CD4-positive, alpha-beta T cell treated with Interferon gamma for 1 hour (primary cell): Measurements from ENCODE around the gene VAMP2.

Experiments used
- DNase-seq: peaks from one replicate; pipeline ENCODE4 v3.0.0-alpha.2; 2020

Gene VAMP2, protein sequence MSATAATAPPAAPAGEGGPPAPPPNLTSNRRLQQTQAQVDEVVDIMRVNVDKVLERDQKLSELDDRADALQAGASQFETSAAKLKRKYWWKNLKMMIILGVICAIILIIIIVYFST

DNA sequence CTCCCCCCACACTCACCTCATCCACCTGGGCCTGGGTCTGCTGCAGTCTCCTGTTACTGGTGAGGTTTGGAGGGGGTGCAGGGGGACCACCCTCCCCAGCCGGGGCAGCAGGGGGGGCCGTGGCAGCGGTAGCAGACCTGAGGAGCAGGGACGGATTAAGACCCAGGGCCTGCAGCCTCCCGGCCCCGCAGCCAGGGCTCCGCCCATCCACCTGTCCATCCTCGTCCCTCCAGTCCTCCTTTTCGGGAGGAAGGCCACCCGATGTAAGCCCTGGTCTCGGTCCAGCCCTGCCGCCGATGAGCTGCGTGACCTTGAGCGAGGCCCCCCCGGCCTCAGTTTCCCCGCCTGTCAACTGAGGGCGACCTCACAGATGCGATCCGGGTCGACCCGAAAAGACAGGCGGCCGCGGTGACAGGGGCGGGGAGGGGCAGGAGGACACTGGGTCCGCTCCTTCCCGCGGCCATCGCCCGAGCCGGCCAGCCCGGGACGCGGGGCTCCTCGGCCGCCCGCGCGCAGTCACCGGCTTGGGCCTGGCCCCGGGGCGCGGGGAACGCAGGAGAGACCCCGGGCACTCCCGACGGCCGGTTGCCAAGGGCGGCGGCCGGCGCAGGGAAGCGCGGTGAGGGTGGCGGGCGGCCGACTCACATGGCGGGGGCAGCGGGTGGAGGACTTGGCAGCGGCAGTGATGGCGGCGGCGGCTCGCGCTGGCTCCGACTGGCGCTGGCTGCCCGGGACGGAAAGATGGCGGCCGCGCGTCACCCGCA lies at the start of gene VAMP2:
Gene VAMP2 (minus strand): TSS at position 716 of the 764 bp plus-strand sequence. CDS start 69 bp downstream, at position 647.
- DNase-seq, result peak; percentile 84

DNA sequence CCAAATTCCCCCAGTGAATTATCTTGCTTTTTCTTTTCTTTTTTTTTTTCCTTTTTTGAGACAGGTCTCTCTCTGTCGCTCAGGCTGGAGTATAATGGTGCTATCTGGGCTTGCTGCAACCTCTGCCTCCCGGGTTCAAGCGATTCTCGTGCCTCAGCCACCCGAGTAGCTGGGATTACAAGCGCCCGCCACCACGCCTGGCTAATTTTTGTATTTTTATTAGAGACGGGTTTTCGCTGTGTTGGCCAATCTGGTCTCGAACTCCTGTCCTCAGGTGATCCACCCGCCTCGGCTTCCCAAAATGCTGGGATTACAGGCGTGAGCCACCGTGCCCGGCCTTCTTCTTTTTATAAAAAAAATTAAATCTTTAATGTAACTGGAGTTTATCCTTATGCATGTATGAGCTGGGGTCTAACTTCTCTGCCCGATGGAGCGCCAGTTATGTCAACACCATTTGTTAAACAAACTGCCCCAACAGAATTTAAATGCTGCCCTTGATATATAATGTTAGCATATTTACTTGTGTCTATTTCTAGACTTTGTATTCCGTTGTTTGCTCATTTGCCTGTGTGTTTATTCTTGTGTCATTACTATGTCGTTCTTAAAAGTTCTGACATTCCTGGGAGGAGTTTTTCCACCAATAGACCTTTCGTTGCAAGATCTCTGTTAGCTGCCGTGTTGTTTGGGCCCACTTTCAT lies 48.2 kb upstream of the VAMP2 start:
- peak; percentile 13 for DNase-seq

DNA sequence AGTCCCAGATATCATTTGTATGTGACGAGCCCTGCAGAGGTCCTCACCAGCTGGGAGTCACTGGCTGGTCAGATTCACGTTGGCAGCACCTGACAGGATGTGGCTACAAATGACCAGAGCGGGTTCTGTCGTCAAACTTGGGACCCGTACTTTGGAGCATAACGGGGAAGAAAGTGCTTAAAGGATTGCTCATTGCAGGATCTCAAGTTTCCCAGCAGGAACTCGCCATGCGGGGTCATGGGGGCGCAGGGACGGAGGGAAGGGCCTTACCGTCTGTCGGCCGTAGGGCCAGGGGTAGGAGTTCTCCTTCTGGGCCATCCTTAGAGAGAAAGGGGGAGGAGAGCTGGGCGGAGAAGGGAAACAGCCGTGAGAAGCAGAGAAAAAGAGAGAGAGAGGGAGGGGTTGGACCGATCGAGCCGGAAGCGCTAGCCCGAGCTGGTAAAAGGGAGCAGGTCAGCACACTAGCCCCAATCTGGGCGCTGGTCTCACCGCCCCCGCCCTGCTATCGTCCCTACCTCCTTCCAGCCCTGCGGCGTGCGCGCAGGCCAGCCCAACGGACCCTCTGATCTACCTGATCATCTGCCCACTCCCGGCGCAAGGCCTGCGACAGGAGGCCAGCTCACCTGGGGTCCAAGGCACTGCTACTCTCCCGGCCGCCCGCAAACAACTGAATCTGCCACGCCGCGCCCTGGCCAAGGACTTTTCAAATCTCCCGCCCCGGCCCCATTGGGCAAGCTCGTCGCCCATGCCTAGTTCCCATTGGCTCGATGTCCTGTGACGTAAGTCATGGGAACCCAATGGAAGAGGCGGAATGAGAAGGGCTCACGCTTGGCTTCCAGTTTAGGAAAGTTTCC lies 47.4 kb upstream of the VAMP2 start, which contains the start of gene AURKB:
Gene AURKB (minus strand): TSS at position 669 of the 854 bp plus-strand sequence. CDS start 351 bp downstream, at position 318.
- DNase-seq, result peak; percentile 94

DNA sequence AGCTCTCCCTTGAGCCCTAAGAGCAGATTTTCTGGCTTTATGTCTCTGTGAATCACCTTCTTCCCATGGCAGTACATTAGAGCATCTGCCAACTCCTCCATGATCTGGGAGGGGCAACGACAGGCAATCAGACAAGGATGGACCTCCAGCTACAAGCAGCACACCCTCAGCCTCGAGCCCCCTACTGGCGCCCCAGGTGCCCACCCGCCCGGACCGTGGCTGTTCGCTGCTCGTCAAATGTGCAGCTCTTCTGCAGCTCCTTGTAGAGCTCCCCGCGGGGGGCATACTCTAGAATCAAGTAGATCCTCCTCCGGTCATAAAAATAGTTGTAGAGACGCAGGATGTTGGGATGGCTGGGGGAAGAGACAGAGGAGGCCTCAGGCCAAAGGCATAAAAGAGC lies 43.8 kb upstream of the VAMP2 start:
- no peak for DNase-seq

DNA sequence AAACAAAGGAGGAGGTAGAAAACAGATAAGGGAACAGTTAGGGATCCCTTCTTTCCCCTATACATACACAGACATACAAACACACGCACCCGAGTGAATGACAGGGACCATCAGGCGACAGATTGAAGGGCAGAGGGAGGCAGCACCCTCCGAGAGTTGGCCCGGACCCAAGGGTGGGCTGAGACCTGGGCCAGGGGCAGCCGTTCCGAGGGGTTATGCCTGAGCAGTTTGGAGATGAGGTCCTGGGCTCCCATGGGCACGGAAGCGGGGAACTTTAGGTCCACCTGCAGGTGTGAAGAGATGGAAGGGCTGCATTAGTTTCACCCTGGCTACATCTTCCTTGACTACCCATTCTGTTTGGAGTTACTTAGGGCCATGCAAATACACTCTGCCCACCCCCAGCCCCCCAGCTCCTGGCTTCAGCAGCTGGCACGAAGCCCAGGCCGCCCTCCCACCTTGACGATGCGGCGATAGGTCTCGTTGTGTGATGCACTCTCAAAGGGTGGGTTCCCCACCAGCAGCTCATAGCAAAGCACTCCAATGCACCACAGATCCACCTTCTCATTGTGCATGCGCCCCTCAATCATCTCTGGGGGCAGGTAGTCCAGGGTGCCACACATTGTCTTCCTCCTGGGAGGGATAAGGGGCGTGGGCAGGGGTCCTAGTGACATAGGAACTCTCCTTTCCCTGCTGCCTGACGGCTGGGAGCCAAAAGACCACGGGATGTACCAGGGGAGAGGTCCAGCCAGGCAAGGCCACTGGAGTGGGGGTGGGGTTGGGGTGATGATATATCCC lies 42.2 kb upstream of the VAMP2 start:
- no peak for DNase-seq

DNA sequence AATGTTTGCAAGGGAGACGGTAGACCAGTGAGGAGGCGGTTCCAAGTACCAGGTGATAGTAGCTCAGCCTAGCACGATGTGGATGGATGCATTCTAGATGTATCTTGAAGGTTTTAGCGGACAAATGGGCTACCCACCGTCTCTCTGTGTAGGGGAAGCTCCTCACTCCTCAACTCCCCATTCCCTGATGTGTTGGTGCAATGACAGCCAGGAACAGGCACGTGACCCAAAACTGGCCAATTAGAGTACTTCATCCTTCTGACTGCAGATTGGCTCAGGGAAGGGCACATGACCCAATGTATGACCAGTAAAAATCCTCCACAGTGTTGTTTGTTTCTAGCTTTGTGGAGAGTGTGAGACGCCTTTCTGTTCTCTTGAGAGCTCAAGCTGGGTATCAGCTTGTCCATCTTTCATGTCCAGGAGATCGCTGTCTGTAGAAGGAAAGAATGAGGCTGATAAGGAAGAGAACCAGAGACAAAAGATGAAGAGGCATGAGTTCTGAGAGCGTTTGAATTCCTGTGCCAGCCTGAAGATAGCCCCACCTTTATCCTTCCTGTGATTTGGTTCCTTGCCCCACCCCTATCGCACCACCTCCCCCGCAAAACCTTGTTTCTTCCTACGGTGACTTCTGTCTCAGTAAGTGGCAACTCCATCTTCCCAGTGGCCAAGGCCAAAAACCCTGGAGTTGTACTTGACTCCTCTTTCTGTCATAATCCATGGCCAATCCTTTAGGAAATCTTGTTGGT lies 29.5 kb upstream of the VAMP2 start:
- peak; percentile 72 for DNase-seq

DNA sequence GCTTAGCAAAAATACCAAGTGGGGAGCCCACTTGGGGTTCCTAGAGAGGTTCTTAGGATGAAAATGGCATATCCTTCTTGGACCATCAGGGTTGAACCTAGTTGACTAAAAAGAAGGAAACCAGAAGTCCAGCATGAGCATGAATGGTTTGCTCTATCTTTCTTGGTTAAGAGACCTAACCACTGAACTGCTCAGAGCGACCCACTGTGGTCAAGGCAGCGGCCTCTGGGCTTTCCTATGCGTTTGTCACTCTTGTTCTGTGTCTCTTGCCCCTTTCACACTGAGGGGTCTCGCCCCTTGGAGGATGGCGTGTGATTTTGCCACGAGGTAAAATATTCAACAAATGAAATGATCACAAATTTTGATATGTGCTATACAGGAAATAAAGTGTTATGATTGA lies 27.8 kb upstream of the VAMP2 start:
- DNase-seq, result no peak

DNA sequence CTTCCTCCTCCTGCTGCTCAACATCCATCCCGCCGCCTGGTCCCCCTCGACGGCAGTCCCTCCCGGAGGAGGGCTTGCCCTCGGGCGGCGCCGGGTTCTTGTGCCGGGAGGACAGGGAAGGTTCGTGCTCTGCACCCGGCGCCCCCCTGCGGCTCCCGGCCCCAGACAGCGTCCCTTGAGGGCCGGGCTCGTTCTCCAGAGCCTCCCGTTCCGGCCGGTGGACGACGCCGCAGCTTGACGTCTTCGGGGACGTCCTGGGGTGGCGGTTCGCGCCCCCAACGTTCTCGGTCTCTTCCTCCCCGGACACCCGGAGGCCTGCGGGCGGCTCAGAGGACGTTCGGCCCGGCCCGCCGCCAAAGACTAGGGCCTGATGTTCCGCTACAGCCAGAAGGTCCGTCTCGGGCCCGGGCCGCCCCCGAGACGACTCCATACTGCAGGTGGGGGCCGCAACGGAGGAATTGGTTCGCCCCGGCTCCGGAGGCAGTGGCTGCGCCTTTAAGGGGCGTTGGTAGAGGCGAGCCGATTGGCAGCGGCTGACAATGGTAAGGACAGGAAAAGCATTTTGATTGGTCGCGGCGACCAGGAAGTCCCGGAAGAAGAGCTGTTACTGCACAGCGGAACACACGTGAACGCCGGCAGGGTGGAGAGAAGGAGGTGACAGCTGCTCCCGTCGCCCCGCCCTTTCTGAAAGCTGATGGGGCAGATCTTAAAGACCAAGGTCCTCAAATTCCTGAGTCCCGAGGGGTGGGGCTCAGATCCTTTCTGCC lies 27.1 kb upstream of the VAMP2 start, which contains the start of gene BORCS6:
Gene BORCS6 (minus strand): TSS at position 470 of the 767 bp plus-strand sequence. CDS start 40 bp downstream, at position 430.
- DNase-seq, result peak; percentile 98

DNA sequence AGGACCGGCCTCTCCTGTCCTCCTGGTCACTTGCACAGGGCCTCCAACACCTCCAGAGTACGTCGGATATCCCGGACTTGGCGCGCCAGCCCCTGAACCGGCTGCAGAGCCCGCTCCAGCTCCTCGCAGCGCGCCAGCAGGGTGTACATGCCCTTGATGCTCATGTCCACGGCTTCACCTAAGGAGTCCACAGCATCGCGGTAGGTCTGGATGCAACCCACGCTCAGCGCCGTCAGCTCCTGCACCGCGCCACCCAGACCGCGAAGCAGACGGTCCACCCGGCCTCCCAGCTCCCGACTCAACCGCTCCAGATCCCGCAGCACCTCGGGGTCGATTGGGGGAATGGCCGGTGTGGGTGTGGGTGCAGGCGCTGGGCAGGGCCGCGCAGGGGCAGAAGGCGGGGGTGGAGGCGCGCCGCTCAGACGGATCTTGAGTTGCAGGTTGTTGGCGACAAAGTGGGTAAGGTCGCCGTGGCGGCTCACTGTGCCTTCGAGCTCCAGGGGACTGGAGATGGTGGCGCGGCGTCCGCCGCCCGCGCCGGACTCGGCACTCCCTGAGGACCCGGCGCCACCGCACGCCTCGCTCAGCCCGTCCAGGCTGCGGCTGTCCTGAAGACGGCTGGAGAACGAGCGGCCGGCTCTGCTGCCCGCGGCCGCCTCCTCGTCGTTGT lies 26.4 kb upstream of the VAMP2 start:
- DNase-seq, result no peak

DNA sequence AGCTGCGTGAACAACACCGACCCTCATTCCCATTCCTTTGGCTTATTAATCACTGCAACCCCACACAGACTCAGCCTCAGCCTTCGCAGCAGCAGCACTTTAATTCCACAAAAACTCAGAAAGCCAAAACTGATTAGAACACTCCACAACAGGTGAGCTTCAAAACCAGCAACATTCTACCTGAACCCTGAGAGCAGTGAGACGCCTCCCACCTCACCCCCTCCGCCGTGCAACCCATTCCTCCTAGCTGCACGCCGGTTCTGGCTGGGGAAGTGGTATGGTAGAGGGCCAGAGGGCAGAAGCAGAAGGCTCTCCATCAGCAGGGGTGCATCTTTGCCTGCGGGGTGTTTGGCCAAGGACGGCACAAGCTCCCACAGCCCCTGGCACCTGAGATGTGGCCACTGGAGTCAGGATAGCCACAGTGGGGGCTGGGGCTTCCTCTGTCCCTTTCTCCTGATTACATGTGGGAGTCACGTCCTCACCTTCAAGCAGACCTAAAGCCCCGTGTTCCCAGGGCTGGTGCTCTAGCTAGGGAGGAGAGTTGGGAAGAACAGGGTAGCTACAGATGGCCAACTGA lies 25.6 kb upstream of the VAMP2 start:
- no peak for DNase-seq

DNA sequence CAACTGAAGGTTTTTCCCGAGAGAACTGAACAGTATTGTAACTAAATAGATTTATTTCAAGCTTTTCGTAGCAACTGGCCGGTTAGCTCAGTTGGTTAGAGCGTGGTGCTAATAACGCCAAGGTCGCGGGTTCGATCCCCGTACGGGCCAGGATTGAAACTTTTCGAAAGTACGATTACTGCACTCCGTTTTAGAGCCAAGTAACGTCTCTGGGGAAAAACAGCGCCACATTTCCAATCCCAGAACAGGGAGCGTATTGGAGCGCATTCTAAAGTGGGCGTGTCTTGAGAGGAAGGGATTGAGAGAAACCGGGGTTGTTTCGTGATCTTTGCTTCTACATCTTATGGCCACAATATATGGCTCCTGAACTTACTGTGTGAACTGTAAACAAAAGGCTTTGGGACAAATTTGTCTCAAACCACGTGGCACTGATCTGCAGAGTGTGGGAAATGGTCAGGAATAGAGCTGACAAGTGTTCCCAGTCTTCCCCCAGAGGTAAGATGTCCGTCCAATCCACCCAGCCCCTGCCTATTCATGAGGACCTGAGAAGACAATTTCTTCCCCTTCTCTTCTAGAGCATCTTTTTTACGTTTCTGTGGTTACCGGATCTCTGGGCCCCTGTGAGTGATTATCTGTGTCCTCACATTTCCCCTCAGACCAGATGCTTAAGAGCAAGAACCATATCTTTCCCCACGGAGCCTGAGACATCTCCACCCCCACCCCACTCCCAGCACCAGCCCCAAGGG lies 24.9 kb upstream of the VAMP2 start:
- peak; percentile 85 for DNase-seq

DNA sequence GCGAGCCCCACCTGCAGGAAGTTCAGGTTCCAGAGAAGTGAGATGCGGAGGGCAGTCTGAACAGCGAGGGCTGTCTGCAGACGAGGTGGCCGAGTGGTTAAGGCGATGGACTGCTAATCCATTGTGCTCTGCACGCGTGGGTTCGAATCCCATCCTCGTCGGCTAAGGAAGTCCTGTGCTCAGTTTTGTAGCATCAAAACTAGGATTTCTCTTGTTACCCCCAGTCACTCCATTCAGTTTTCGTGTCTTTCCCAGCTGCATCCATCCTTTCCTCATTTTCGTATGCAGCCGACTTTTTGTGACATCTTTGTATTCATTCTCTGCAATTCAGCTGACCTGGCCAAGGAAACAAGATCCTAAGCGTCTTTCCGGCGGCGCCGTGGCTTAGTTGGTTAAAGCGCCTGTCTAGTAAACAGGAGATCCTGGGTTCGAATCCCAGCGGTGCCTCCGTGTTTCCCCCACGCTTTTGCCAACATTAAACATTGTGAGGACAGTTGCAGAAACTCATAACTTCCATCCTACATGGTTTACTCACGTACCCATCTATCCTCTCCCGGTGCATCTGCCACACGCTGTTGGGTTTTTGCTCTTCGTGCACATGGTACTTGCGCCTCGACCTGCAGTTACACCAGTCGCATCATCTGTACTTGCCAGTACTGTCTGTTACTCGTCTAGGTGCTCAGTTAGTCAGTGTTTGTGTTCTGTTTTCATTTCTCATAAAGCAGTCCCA lies 24.2 kb upstream of the VAMP2 start:
- DNase-seq, result peak; percentile 94

DNA sequence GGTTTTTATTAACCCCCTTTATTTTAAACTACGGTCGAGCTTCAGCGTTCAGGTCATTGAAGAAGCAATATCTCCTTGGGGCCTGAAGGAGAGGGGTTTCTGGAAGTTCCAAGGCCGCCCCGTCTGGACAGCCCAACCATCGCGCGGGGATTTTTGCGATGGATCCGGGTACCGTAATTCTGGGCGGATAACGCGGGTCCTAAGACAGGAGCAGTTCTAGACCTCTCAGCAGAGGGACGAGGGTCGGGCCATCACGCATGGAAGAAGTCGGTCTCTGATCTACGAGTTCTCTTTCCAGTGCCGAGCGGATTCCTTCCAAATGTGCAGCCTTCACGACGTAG lies 23.7 kb upstream of the VAMP2 start:
- DNase-seq, result no peak

DNA sequence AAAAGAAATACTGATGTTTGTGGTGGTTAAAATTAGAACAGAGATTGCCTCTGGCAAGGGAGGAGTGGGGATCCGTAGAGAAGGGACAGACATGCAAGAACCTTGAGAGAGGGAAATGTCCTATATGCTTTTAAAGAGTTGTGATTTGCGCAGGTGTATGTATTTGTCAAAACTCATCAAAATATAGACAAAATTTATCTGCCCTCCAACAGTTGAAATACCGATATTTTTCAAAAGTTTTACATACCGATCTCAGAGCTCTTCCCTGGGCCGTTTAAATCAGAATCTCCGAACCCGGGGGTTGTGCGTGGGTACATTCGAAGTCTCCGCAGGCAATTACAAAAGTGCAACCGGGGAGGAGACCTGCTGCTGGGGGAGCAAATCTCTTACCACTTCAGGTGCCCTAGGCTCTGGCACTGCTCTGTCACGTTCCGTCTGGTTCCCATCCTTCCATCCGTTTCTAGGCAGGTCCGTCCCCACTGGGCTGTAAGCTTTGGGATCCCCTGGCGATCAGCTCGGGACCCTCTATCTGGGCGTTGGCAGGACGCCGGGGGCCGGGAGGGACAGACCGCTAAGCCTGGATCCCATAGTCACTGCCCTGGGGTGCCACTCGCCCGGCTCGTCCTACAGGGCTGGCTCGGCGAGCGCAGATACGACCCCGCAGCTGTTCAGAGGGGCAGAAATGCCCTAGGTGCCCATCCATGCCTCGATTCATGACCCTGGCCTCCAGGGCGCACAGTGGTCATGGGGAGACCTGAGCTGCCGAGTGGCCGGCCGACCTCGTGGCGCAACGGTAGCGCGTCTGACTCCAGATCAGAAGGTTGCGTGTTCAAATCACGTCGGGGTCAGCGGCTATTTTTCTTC lies 23.1 kb upstream of the VAMP2 start:
- DNase-seq, result peak; percentile 88

DNA sequence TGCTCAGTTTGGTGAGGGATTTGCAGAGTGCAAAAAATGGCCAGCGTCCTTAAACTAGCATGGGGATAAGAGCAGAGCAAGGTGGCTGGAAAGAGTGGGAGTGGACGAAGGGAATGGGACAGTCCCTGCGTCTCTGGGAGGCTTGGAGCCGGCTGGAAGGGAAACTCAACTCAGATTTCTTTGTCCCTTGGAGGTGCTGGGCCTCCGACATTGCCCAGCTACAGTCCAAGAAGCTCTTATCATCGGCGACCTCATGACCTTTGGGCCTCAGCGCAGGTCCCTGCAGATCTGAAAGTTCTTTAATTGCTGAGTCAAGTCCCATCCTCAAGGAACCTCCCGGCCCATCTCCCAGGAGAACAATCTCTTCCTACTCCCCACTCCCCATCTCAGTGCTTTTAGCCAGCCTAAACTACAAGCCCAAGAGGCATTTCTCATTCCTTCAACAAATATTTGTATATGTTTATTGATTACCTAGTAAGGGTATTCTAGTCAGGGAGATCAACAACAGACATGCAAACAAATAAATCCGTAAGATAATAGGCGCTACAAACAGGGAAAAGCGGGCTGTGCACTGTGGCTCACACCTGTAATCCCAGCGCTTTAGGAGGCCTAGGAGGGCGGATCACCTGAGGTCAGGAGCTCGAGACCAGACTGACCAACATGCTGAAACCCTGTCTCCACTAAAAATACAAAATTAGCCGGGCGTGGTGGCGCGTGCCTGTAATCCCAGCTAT lies 14.4 kb upstream of the VAMP2 start:
- no peak for DNase-seq

DNA sequence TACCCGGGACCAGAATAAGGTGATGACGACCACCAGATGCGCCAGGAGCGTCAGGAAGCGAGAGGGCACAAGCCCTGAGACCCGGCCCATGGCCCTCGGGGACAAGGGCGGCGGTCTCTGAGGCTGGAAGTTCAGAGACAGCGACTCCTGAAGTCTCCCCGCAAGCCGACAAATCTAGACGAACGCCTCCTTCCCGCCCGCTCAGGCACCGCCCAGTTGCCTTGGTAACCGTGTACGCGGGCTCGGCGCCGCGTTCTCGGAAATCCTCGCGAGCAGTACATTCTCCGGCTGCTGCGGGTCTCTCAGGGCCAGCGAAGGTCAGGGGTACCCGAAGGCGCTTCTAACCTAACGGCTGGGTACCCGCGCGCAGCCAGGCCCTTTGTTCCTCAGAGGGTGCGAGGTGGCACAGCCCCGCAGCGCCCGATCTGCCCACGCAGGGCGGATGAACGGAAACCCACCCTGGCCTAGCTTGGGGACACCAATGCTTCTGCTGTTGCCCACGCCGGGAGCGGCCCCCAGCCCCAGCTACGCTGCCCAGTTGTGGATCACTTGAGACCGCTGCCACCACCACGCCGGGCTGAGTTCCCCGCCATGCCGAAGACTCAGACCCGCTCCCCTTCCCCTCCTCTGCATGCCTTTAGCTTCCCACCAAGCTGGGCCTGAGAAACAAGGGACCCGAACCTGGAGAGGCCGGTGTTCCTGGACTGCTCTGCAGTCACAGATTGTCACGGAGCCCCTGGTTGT lies 13.6 kb upstream of the VAMP2 start, which contains the start of gene TMEM107:
Gene TMEM107 (minus strand): TSS at position 184 of the 744 bp plus-strand sequence. CDS start 94 bp downstream, at position 90.
- peak; percentile 86 for DNase-seq
